Stomach (tissue), 4 donors: Measurements from ENCODE around the gene NDUFAF5.

Experiments
- POLR2A ChIP-seq, 4 donors: fragments of 450-650 bp; IDR thresholded peaks; one replicate each; pipeline ENCODE4 v1.6.1; 2016; ENCODE audit warnings: antibody characterized with exemption in 4 of 4, control low read depth in 2 of 4, mild to moderate bottlenecking in 1 of 4, moderate library complexity in 1 of 4
- TF ChIP-seq, protein P1 (sequence below), 7 experiments: fragments of 450-650 bp in 4 of 7; fragments of 200-600 bp in 3 of 7; sonication (generic) in 3 of 7; IDR thresholded peaks; one replicate each; pipeline ENCODE4 v1.5.1; 2016 to 2019; ENCODE audit warnings: antibody characterized with exemption in 7 of 7, control low read depth in 2 of 7, mild to moderate bottlenecking in 1 of 7

GRCh38 chr20:13741879-13742278 lies 42.9 kb upstream of the NDUFAF5 start:
- TF ChIP-seq, protein P1, sequence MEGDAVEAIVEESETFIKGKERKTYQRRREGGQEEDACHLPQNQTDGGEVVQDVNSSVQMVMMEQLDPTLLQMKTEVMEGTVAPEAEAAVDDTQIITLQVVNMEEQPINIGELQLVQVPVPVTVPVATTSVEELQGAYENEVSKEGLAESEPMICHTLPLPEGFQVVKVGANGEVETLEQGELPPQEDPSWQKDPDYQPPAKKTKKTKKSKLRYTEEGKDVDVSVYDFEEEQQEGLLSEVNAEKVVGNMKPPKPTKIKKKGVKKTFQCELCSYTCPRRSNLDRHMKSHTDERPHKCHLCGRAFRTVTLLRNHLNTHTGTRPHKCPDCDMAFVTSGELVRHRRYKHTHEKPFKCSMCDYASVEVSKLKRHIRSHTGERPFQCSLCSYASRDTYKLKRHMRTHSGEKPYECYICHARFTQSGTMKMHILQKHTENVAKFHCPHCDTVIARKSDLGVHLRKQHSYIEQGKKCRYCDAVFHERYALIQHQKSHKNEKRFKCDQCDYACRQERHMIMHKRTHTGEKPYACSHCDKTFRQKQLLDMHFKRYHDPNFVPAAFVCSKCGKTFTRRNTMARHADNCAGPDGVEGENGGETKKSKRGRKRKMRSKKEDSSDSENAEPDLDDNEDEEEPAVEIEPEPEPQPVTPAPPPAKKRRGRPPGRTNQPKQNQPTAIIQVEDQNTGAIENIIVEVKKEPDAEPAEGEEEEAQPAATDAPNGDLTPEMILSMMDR (IDR thresholded peaks at IDR 0.05) = no peak
- no peak for TF ChIP-seq POLR2A (IDR thresholded peaks at IDR 0.05)
